Middle frontal gyrus (tissue), 1 donor: ENCODE results near the gene MRPS9.

Experiments
- DNase-seq: peaks from one replicate; pipeline ENCODE4 v3.0.0-alpha.2; 2015; ENCODE audit warnings: low spot score; ENCODE audit errors: extremely low spot score

Gene MRPS9

GRCh38 chr2:105118960-105119359, 81.1 kb downstream of the MRPS9 start:
- DNase-seq: no peak

GRCh38 chr2:105121434-105121833, 83.6 kb downstream of the MRPS9 start:
- no peak for DNase-seq

- DNase-seq: no peak
These were observed 87.6 kb downstream of the MRPS9 start for GRCh38 chr2:105125428-105125827.

- DNase-seq: no peak
These were observed 88.1 kb downstream of the MRPS9 start for GRCh38 chr2:105125920-105126319.

- DNase-seq: no peak
These were observed 88.5 kb downstream of the MRPS9 start for GRCh38 chr2:105126336-105126735.

- DNase-seq: no peak
These were observed 89.5 kb downstream of the MRPS9 start for GRCh38 chr2:105127289-105127915.

- no peak for DNase-seq
These were observed 91.9 kb downstream of the MRPS9 start for GRCh38 chr2:105129722-105130232.

- DNase-seq: no peak
These were observed 92.7 kb downstream of the MRPS9 start for GRCh38 chr2:105130546-105130945.

- no peak for DNase-seq
These were observed 96.2 kb downstream of the MRPS9 start for GRCh38 chr2:105134081-105134480.

GRCh38 chr2:105135436-105135835, 97.6 kb downstream of the MRPS9 start:
- no peak for DNase-seq

- DNase-seq: no peak
These were observed 98.5 kb downstream of the MRPS9 start for GRCh38 chr2:105136394-105136793.

GRCh38 chr2:105138643-105139042, 100.8 kb downstream of the MRPS9 start:
- DNase-seq: no peak

GRCh38 chr2:105139556-105140239, 101.8 kb downstream of the MRPS9 start:
- DNase-seq: no peak

GRCh38 chr2:105140240-105140568, 102.3 kb downstream of the MRPS9 start:
- DNase-seq: no peak

GRCh38 chr2:105141099-105141614, 103.3 kb downstream of the MRPS9 start:
- DNase-seq: no peak

- no peak for DNase-seq
These were observed 104.4 kb downstream of the MRPS9 start for GRCh38 chr2:105142239-105142638.

- no peak for DNase-seq
These were observed 105.2 kb downstream of the MRPS9 start for GRCh38 chr2:105143094-105143466.

GRCh38 chr2:105143467-105144151, 105.7 kb downstream of the MRPS9 start:
- no peak for DNase-seq

GRCh38 chr2:105144152-105144940, 106.5 kb downstream of the MRPS9 start:
- DNase-seq: no peak

- no peak for DNase-seq
These were observed 107.1 kb downstream of the MRPS9 start for GRCh38 chr2:105144941-105145300.

GRCh38 chr2:105149272-105149671, 111.4 kb downstream of the MRPS9 start:
- DNase-seq: no peak
